ENCODE measurements around the gene MACROD2.

MACROD2 gene

GRCh38 chr20:14113416-14113815 lies 118.1 kb downstream of the MACROD2 start:
- Mint-ChIP-seq H3K9me3 (ENCODE audit: low read depth) (peaks cover 26% of the 10 kb centered on the region), H3K4me1 (ENCODE audit: low read depth) (no peaks in the 10 kb centered on the region), H3K4me3 (no peak overlapping the region), H3K36me3 (no peaks in the 10 kb centered on the region), H3K27me3 (no peaks in the 10 kb centered on the region), H3K27ac (no peak overlapping the region)

GRCh38 chr20:14114065-14114704 lies 118.9 kb downstream of the MACROD2 start:
- no peaks in the 10 kb centered on the region for H3K36me3 Mint-ChIP-seq
- H3K4me3 Mint-ChIP-seq: no peak overlapping the region
- no peaks in the 10 kb centered on the region for H3K4me1 Mint-ChIP-seq (ENCODE audit: low read depth)
- H3K9me3 Mint-ChIP-seq (ENCODE audit: low read depth): peaks cover 21% of the 10 kb centered on the region
- H3K27ac Mint-ChIP-seq: no peak overlapping the region
- no peaks in the 10 kb centered on the region for H3K27me3 Mint-ChIP-seq

- Mint-ChIP-seq H3K4me1 (ENCODE audit: low read depth) (no peaks in the 10 kb centered on the region), H3K36me3 (no peaks in the 10 kb centered on the region), H3K9me3 (ENCODE audit: low read depth) (peaks cover 6% of the 10 kb centered on the region), H3K27ac (no peak overlapping the region), H3K4me3 (no peak overlapping the region), H3K27me3 (no peaks in the 10 kb centered on the region)
These were observed 120.7 kb downstream of the MACROD2 start for GRCh38 chr20:14116037-14116436.

GRCh38 chr20:14117768-14118167 lies 122.5 kb downstream of the MACROD2 start:
- Mint-ChIP-seq H3K9me3 (ENCODE audit: low read depth) (no peaks in the 10 kb centered on the region), H3K36me3 (no peaks in the 10 kb centered on the region), H3K4me3 (no peak overlapping the region), H3K4me1 (ENCODE audit: low read depth) (no peaks in the 10 kb centered on the region), H3K27me3 (no peaks in the 10 kb centered on the region), H3K27ac (no peak overlapping the region)

- H3K4me3 Mint-ChIP-seq: no peak overlapping the region
- no peaks in the 10 kb centered on the region for H3K27me3 Mint-ChIP-seq
- no peaks in the 10 kb centered on the region for H3K36me3 Mint-ChIP-seq
These were observed 131.5 kb downstream of the MACROD2 start for GRCh38 chr20:14126856-14127255.

GRCh38 chr20:14127514-14128223 lies 132.4 kb downstream of the MACROD2 start:
- no peaks in the 10 kb centered on the region for H3K27me3 Mint-ChIP-seq
- no peak overlapping the region for H3K27ac Mint-ChIP-seq
- H3K36me3 Mint-ChIP-seq: no peaks in the 10 kb centered on the region
- H3K4me3 Mint-ChIP-seq: no peak overlapping the region
- H3K9me3 Mint-ChIP-seq (ENCODE audit: low read depth): peaks cover 4% of the 10 kb centered on the region
- H3K4me1 Mint-ChIP-seq (ENCODE audit: low read depth): no peaks in the 10 kb centered on the region

More at GRCh38 chr20:14126856-14127255, 131.5 kb downstream of the MACROD2 start:
- H3K27ac Mint-ChIP-seq: no peak overlapping the region
- no peaks in the 10 kb centered on the region for H3K4me1 Mint-ChIP-seq (ENCODE audit: low read depth)
- peaks cover 4% of the 10 kb centered on the region for H3K9me3 Mint-ChIP-seq (ENCODE audit: low read depth)

GRCh38 chr20:14134004-14134403 lies 138.7 kb downstream of the MACROD2 start:
- peaks cover 3% of the 10 kb centered on the region for H3K9me3 Mint-ChIP-seq (ENCODE audit: low read depth)
- no peaks in the 10 kb centered on the region for H3K36me3 Mint-ChIP-seq
- H3K4me1 Mint-ChIP-seq (ENCODE audit: low read depth): no peaks in the 10 kb centered on the region
- no peak overlapping the region for H3K4me3 Mint-ChIP-seq
- H3K27ac Mint-ChIP-seq: no peak overlapping the region
- no peaks in the 10 kb centered on the region for H3K27me3 Mint-ChIP-seq

GRCh38 chr20:14142171-14142570 lies 146.9 kb downstream of the MACROD2 start:
- Mint-ChIP-seq H3K27me3 (no peaks in the 10 kb centered on the region), H3K4me3 (no peak overlapping the region), H3K27ac (no peak overlapping the region), H3K4me1 (ENCODE audit: low read depth) (no peaks in the 10 kb centered on the region), H3K9me3 (ENCODE audit: low read depth) (no peaks in the 10 kb centered on the region), H3K36me3 (no peaks in the 10 kb centered on the region)

GRCh38 chr20:14142964-14143627 lies 147.8 kb downstream of the MACROD2 start:
- no peaks in the 10 kb centered on the region for H3K27me3 Mint-ChIP-seq
- no peak overlapping the region for H3K4me3 Mint-ChIP-seq
- no peaks in the 10 kb centered on the region for H3K4me1 Mint-ChIP-seq (ENCODE audit: low read depth)
- H3K36me3 Mint-ChIP-seq: no peaks in the 10 kb centered on the region
- H3K27ac Mint-ChIP-seq: no peak overlapping the region
- peaks cover 3% of the 10 kb centered on the region for H3K9me3 Mint-ChIP-seq (ENCODE audit: low read depth)

- Mint-ChIP-seq H3K27ac (no peak overlapping the region), H3K4me3 (no peak overlapping the region), H3K36me3 (no peaks in the 10 kb centered on the region), H3K4me1 (ENCODE audit: low read depth) (no peaks in the 10 kb centered on the region), H3K9me3 (ENCODE audit: low read depth) (peaks cover 3% of the 10 kb centered on the region), H3K27me3 (no peaks in the 10 kb centered on the region)
These were observed 152.7 kb downstream of the MACROD2 start for GRCh38 chr20:14148042-14148441.

- Mint-ChIP-seq H3K4me3 (no peak overlapping the region), H3K4me1 (ENCODE audit: low read depth) (no peaks in the 10 kb centered on the region), H3K27me3 (no peaks in the 10 kb centered on the region), H3K27ac (no peak overlapping the region), H3K36me3 (no peaks in the 10 kb centered on the region), H3K9me3 (ENCODE audit: low read depth) (peaks cover 12% of the 10 kb centered on the region)
These were observed 160.0 kb downstream of the MACROD2 start for GRCh38 chr20:14155361-14155760.

GRCh38 chr20:14178528-14178927 lies 183.2 kb downstream of the MACROD2 start:
- Mint-ChIP-seq H3K4me1 (ENCODE audit: low read depth) (no peaks in the 10 kb centered on the region), H3K9me3 (ENCODE audit: low read depth) (peaks cover 15% of the 10 kb centered on the region), H3K4me3 (no peak overlapping the region), H3K27me3 (no peaks in the 10 kb centered on the region), H3K27ac (no peak overlapping the region), H3K36me3 (no peaks in the 10 kb centered on the region)

GRCh38 chr20:14178952-14179351 lies 183.6 kb downstream of the MACROD2 start:
- Mint-ChIP-seq H3K4me1 (ENCODE audit: low read depth) (no peaks in the 10 kb centered on the region), H3K9me3 (ENCODE audit: low read depth) (peaks cover 15% of the 10 kb centered on the region), H3K27me3 (no peaks in the 10 kb centered on the region), H3K36me3 (no peaks in the 10 kb centered on the region), H3K4me3 (no peak overlapping the region), H3K27ac (no peak overlapping the region)

- Mint-ChIP-seq H3K9me3 (ENCODE audit: low read depth) (no peaks in the 10 kb centered on the region), H3K4me3 (no peak overlapping the region), H3K27ac (no peak overlapping the region), H3K27me3 (no peaks in the 10 kb centered on the region), H3K4me1 (ENCODE audit: low read depth) (no peaks in the 10 kb centered on the region), H3K36me3 (no peaks in the 10 kb centered on the region)
These were observed 194.6 kb downstream of the MACROD2 start for GRCh38 chr20:14189794-14190402.

GRCh38 chr20:14191559-14191958 lies 196.2 kb downstream of the MACROD2 start:
- H3K4me3 Mint-ChIP-seq: no peak overlapping the region
- H3K27me3 Mint-ChIP-seq: no peaks in the 10 kb centered on the region
- no peaks in the 10 kb centered on the region for H3K9me3 Mint-ChIP-seq (ENCODE audit: low read depth)
- H3K36me3 Mint-ChIP-seq: no peaks in the 10 kb centered on the region
- no peak overlapping the region for H3K27ac Mint-ChIP-seq
- H3K4me1 Mint-ChIP-seq (ENCODE audit: low read depth): no peaks in the 10 kb centered on the region
